ENCODE measurements around the gene TRIM27.

The TRIM27 gene

DNA sequence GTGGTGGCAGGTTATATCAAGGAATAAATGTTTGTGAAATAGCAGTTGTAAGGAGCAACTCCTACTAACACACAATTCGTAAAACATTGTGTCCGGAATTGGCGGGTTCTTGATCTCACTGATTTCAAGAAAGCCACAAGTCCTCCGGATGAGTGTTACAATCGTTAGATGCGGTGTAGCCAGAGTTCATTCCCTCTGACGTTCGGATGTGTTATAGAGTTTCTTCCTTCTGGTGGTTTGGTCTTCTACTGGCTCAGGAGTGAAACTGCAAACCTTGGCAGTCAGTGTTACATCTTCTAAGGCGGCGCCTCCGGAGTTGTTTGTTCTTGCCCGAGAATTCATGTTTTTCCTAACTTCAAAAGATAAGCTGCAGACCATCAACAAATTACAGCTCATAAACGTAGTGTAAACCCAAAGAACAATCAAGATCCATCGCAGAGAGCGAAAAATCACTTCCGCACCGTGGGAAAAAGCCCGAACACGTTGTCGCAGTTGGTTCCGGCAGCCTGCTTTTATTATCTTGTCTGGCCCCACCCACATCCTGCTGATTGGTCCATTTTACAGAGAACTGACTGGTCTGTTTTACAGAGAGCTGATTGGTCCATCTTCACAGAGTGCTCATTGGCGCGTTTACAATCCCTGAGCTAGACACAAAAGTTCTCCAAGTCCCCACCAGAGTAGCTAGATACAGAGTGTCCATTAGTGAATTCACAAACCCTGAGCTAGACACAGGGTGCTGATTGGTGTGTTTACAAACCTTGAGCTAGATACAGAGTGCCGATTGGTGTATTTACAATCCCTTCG, 58.2 kb downstream of the TRIM27 start:
- FAIRE-seq: no peak
- no peak for DNase-seq (ENCODE audit: insufficient read length, low spot score)
- TF ChIP-seq, protein P1, sequence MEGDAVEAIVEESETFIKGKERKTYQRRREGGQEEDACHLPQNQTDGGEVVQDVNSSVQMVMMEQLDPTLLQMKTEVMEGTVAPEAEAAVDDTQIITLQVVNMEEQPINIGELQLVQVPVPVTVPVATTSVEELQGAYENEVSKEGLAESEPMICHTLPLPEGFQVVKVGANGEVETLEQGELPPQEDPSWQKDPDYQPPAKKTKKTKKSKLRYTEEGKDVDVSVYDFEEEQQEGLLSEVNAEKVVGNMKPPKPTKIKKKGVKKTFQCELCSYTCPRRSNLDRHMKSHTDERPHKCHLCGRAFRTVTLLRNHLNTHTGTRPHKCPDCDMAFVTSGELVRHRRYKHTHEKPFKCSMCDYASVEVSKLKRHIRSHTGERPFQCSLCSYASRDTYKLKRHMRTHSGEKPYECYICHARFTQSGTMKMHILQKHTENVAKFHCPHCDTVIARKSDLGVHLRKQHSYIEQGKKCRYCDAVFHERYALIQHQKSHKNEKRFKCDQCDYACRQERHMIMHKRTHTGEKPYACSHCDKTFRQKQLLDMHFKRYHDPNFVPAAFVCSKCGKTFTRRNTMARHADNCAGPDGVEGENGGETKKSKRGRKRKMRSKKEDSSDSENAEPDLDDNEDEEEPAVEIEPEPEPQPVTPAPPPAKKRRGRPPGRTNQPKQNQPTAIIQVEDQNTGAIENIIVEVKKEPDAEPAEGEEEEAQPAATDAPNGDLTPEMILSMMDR (IDR thresholded peaks at IDR 0.05; ENCODE audit: insufficient read depth, missing control alignments): no peak

DNA sequence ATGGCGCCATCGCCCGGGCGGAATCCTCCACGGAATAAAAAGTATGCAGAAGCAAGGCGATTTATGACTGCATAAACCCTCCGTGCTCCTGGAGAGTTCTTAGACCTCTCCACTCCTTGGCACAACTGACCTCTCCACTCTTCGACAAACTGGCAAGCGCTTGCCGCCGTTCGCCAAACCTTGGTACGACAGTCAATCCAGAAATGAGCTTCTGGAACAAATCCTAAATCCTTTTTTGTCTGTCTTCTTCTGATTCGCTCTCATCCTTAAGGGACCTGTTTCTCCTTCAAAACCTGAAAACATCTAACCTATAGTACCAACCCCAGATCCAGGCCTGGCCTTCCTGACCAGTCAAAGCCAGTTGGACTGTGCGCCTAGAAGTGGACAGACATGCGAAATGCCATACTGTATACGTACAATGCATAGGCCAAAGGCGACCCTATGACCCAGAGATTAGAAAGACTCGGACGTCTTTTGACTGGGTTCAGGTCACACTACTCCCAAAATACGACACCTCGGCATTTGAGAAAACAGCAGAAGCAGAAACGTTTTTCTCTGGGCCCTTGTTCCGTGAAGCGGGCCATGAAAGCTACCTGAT, 59.4 kb downstream of the TRIM27 start:
- no peak for FAIRE-seq
- TF ChIP-seq, protein P1 (IDR thresholded peaks at IDR 0.05; ENCODE audit: insufficient read depth, missing control alignments): peak; percentile 48
- no peak for DNase-seq (ENCODE audit: insufficient read length, low spot score)

DNA sequence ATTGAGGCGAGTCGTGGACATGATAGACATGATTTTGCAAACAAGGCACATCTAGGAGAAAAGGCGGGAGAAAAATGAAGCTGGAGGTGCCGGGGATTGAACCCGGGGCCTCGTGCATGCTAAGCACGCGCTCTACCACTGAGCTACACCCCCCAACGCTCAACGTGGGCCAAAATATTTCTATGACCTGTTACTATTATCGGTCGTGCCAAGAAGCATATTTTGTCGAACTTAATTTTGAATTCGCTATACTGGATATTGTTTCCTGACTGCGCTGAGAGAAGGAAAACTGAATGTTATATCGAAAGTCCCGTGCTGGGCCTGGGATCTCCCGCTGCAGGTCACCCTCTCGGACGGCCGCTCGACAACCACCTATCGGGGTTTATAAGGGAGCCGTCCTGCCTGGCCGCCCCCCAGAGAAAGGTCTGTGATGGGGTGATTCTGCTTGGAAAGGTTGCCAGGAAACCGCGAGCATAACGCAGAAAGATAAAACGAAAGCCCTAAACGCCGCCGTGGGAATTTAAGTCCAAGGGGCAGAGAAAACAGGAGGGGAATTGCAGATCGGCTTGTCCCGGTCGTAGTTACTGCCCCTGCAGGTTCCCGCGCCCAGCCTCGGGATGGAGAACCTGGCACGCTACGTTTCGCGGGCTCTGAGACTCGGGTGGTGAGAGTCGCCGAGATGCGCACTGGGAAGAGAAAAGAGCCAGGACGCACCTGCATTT, 60.0 kb downstream of the TRIM27 start:
- no peak for FAIRE-seq
- TF ChIP-seq, protein P1 (IDR thresholded peaks at IDR 0.05; ENCODE audit: insufficient read depth, missing control alignments): no peak
- no peak for DNase-seq (ENCODE audit: insufficient read length, low spot score)

DNA sequence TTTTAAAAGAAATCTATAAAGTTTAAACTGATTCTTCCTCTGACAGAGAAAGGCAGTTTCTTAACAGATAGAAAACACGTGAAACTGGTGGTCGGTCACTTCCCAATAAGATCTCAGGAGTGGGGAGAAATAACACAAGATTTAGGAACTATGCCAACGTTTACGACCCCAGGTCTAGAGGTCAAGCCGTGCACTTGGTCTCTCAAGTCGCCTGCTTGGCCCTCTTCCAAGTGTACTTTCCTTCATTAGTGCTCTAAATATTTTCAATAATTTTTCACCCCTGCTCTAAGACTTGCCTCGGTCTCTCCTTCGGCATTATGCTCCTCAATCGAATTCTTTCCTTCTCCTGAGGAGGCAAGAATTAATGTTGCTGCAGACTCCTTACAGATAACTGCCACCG, 61.7 kb downstream of the TRIM27 start:
- TF ChIP-seq, protein P1 (IDR thresholded peaks at IDR 0.05; ENCODE audit: insufficient read depth, missing control alignments): no peak
- FAIRE-seq: no peak
- no peak for DNase-seq (ENCODE audit: insufficient read length, low spot score)

DNA sequence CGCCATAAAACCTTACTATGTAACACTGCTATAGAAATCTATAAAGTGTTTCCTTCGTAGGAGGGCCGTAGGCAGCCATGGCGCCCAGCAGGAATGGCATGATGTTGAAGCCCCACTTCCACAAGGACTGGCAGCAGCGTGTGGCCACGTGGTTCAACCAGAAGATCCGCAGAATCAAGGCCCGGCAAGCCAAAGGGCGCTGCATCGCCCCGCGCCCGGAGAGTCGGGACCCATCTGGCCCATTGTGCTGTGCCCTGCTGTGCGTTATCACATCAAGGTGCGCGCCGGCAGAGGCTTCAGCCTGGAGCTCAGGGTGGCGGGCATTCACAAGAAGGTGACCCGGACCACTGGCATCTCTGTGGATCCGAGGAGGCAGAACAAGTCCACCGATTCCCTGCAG, 62.4 kb downstream of the TRIM27 start:
- FAIRE-seq (no peak), DNase-seq (ENCODE audit: insufficient read length, low spot score) (no peak)
- TF ChIP-seq, protein P1 (IDR thresholded peaks at IDR 0.05; ENCODE audit: insufficient read depth, missing control alignments): no peak

DNA sequence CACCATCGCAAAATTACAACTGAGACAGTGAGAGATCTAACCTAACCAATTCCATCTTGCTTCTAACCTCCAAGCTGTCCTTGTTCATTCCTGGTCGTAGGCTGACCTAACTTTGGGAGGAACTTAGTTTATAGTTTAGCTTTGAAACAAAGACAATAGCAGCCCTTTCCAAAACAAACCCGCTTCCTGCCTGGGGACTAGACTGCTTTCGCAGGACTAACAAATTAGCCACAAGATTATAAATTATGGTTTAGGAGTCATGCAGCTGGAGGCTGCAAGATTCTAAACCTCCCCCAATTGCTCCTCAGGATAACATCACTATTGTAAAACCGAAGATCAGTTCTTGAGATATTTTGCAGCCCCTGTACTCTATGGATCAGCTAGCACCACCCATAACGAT, 63.2 kb downstream of the TRIM27 start:
- DNase-seq (ENCODE audit: insufficient read length, low spot score): no peak
- no peak for FAIRE-seq

More for the DNA sequence above, 63.2 kb downstream of the TRIM27 start:
- TF ChIP-seq, protein P1 (IDR thresholded peaks at IDR 0.05; ENCODE audit: insufficient read depth, missing control alignments): no peak
